ENCODE measurements around the gene TAAR5.
"Not testable (repeated sequence)": the region's sequence is repeated elsewhere in the genome, so short reads cannot be mapped to it uniquely, and the experiment has no call there.

Gene TAAR5, protein sequence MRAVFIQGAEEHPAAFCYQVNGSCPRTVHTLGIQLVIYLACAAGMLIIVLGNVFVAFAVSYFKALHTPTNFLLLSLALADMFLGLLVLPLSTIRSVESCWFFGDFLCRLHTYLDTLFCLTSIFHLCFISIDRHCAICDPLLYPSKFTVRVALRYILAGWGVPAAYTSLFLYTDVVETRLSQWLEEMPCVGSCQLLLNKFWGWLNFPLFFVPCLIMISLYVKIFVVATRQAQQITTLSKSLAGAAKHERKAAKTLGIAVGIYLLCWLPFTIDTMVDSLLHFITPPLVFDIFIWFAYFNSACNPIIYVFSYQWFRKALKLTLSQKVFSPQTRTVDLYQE

GRCh38 chr6:132589454-132589853 lies at the start of gene TAAR5:
Gene TAAR5 (minus strand): TSS chr6:132589741. CDS start chr6:132589686, 55 bp downstream.
- no peak for DNase-seq (ENCODE audit: low spot score)

GRCh38 chr6:132637135-132637534 lies 47.6 kb upstream of the TAAR5 start:
- DNase-seq (ENCODE audit: low spot score): not testable (repeated sequence)

DNA sequence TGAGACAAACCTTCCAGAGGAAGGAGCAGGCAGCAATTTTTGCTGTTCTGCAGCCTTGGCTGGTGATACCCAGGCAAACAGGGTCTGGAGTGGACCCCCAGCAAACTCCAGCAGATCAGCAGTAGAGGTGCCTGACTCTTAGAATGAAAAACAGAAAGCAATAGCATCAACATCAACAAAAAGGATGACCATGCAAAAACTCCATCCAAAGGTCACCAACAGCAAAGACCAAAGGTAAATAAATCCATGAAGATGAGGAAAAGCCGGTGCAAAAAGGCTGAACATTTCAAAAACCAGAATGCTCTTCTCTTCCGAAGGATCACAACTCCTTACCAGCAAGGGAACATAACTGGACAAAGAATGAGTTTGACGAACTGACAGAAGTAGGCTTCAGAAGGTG lies 46.4 kb upstream of the TAAR5 start:
- not testable (repeated sequence) for DNase-seq (ENCODE audit: low spot score)

GRCh38 chr6:132635288-132635687 lies 45.7 kb upstream of the TAAR5 start:
- DNase-seq (ENCODE audit: low spot score): not testable (repeated sequence)

GRCh38 chr6:132634796-132635195 lies 45.3 kb upstream of the TAAR5 start:
- no peak for DNase-seq (ENCODE audit: low spot score)

- no peak for DNase-seq (ENCODE audit: low spot score)
Observed at GRCh38 chr6:132633362-132633761, 43.8 kb upstream of the TAAR5 start.

GRCh38 chr6:132624175-132624574 lies 34.6 kb upstream of the TAAR5 start, which contains the start of gene TAAR2:
Gene TAAR2 (minus strand): TSS chr6:132624275. CDS start chr6:132624275, 0 bp downstream.
- no peak for DNase-seq (ENCODE audit: low spot score)

- DNase-seq (ENCODE audit: low spot score): no peak
Observed at GRCh38 chr6:132623106-132623845, 33.7 kb upstream of the TAAR5 start.

DNA sequence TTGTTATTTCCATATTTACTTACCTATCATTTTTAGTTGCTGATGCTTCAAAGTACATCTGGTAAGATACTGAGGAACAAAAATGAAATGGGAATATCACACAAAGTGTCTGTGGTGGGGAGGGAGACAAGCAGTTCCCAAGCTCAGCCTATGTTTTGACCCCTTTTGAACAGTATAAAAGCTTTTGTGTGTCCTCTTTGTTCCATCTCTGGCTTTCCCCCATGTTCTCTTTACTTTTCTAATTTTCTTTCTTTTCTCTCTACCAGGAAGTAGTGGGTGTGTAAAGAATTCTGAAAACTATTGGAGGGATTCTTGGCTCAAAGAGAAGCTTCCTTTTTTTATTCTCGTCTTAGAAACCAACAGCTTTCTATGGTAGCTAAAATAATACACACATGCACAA lies 27.1 kb upstream of the TAAR5 start:
- DNase-seq (ENCODE audit: low spot score): no peak

GRCh38 chr6:132614554-132614953 lies 25.0 kb upstream of the TAAR5 start:
- DNase-seq (ENCODE audit: low spot score): no peak

DNA sequence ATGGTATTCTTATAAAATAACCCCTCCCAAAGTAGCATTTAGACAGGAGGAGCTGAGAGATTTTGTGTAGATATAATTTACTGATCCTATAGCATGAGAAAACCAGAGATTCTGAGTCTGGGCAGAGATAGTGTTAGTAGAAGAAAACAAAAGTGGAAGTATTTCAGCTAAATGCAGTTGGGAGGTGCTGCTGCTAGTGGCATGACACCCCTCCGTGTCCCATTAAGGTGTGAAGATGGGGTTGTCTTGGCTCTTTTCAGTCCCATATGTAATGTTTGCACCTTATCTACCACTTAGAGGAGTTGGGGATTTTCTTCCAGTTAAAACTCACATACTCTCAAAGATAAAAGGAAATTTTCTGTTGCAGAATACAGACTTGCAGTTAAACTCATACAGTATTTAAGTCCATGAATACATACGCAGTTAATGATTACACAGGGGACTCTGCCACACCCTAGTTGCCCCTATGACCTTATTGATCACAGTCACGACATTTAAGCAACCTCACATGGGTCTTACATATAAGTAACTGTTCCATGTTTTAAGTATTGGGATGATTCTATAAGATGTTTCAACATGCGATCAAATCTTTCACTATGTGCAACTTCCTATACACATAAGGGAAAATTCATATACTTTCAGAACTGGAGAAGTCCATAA lies 23.0 kb upstream of the TAAR5 start:
- DNase-seq (ENCODE audit: low spot score): no peak

DNA sequence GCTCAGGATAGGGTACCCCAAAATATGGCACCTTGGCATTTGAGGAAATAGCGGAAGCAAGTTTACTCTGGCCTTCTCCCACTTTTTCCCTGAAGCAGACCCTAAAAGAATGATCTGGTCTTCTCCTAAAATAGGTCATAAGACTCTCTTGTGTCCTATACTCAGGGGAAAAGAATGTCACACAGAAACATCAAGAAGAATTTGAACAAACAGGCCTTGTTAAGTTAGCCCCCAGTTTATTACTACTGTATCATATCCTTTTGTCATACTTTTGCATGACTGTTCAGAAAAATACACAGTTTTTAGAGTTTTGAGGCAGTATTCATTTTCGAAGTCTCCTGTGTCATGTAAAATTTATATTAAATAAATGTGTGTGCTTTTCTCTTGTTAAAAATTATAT lies 22.1 kb upstream of the TAAR5 start:
- DNase-seq (ENCODE audit: low spot score): no peak

- no peak for DNase-seq (ENCODE audit: low spot score)
Observed at GRCh38 chr6:132607544-132608233, 18.1 kb upstream of the TAAR5 start.

- DNase-seq (ENCODE audit: low spot score): no peak
Observed at GRCh38 chr6:132604635-132605152, 15.2 kb upstream of the TAAR5 start.

DNA sequence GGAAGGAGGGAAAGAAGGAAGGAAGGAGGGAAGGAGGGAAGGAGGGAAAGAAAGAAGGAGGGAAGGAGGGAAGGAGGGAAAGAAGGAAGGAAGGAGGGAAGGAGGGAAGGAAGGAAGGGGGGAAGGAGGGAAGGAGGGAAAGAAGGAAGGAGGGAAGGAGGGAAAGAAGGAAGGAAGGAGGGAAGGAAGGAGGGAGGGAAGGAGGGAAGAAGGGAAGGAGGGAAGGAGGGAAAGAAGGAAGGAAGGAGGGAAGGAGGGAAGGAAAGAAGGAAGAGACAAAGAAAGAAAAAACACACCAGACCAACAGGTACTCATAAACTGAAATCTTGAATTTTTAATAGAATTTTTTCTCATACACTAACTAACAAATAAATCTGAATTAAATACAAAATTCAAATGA lies 11.4 kb upstream of the TAAR5 start:
- DNase-seq (ENCODE audit: low spot score): not testable (repeated sequence)

DNA sequence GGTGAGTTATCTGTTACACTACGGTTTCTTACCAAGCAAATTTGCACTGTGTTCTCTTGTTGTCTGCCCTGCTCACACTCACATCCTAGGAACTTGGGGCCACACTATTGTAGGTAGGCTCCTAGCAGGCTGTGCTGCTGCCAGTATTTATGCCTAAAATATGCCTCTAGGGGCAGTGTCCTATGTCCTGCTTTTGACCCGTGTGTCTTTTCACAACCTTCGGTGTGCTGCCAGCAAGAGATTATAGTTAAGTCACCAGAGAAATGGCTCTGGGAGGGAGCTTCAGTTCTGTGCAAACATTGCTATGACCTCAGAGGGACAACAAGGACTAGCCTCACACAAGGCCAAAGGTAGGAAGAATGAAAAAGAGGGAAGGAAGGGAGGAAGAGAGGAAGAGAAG lies 8.9 kb upstream of the TAAR5 start:
- DNase-seq (ENCODE audit: low spot score): no peak

- DNase-seq (ENCODE audit: low spot score): no peak
Observed at GRCh38 chr6:132596201-132596600, 6.7 kb upstream of the TAAR5 start.

- no peak for DNase-seq (ENCODE audit: low spot score)
Observed at GRCh38 chr6:132592855-132593254, 3.3 kb upstream of the TAAR5 start.

DNA sequence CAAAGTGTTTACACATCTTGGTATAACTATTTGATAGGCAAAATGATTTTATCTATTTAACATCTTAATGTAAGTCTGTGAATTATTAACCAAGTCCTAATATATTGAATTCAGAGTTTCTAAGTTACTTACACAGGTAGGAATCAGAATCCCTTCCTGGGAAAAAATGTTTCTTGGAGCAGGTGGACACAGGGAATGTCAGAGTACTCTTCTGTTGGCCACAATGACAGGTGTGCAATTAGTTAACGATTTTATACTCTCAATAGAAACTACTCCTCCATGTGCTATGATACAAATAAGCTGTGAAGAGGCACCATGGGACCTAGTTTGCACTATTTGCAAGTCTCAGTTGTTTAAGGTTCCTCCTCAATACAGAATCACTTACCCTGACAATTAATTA lies 821 bp upstream of the TAAR5 start:
- DNase-seq (ENCODE audit: low spot score): no peak

- no peak for DNase-seq (ENCODE audit: low spot score)
Observed at GRCh38 chr6:132587424-132587823, 2.1 kb downstream of the TAAR5 start.

- no peak for DNase-seq (ENCODE audit: low spot score)
Observed at GRCh38 chr6:132584698-132585097, 4.8 kb downstream of the TAAR5 start.

- DNase-seq (ENCODE audit: low spot score): no peak
Observed at GRCh38 chr6:132571774-132572173, 17.8 kb downstream of the TAAR5 start.

Measured in pons (tissue), 1 donor.